NCI-H345 treated with DMSO at 0.1 percent for 48 hours (cell line): ENCODE results near the gene DMXL1.
"Not testable (repeated sequence)": the region's sequence is repeated elsewhere in the genome, so short reads cannot be mapped to it uniquely, and the experiment has no call there.

Source experiments
- DNase-seq: peaks from one replicate; lab custom pipeline; 2025; ENCODE audit not compliant: unreplicated experiment; lab: John Stamatoyannopoulos, UW

Gene DMXL1

GRCh38 chr5:119190470-119191095 lies 119.7 kb downstream of the DMXL1 start:
- no peak for DNase-seq

GRCh38 chr5:119191944-119192343 lies 121.1 kb downstream of the DMXL1 start:
- no peak for DNase-seq

GRCh38 chr5:119200795-119201194 lies 129.9 kb downstream of the DMXL1 start:
- DNase-seq = no peak

GRCh38 chr5:119207105-119207504 lies 136.2 kb downstream of the DMXL1 start:
- DNase-seq = no peak

- no peak for DNase-seq
Measured at GRCh38 chr5:119212026-119212425, 141.1 kb downstream of the DMXL1 start.

- DNase-seq = no peak
Measured at GRCh38 chr5:119212676-119213075, 141.8 kb downstream of the DMXL1 start.

GRCh38 chr5:119217183-119217582 lies 146.3 kb downstream of the DMXL1 start:
- DNase-seq = no peak

- no peak for DNase-seq
Measured at GRCh38 chr5:119218830-119219782, 148.2 kb downstream of the DMXL1 start.

GRCh38 chr5:119220576-119221197 lies 149.8 kb downstream of the DMXL1 start:
- no peak for DNase-seq

- DNase-seq = no peak
Measured at GRCh38 chr5:119221330-119221729, 150.4 kb downstream of the DMXL1 start.

- no peak for DNase-seq
Measured at GRCh38 chr5:119229950-119230349, 159.1 kb downstream of the DMXL1 start.

- DNase-seq = no peak
Measured at GRCh38 chr5:119238265-119239118, 167.6 kb downstream of the DMXL1 start.

- DNase-seq = no peak
Measured at GRCh38 chr5:119239119-119239417, 168.2 kb downstream of the DMXL1 start.

GRCh38 chr5:119239826-119240225 lies 168.9 kb downstream of the DMXL1 start:
- not testable (repeated sequence) for DNase-seq

GRCh38 chr5:119243888-119244287 lies 173.0 kb downstream of the DMXL1 start:
- no peak for DNase-seq

GRCh38 chr5:119250946-119251901 lies 180.3 kb downstream of the DMXL1 start:
- DNase-seq = no peak

- DNase-seq = no peak
Measured at GRCh38 chr5:119255571-119256356, 184.9 kb downstream of the DMXL1 start.

GRCh38 chr5:119257613-119258012 lies 186.7 kb downstream of the DMXL1 start:
- DNase-seq = no peak

- no peak for DNase-seq
Measured at GRCh38 chr5:119263639-119264038, 192.8 kb downstream of the DMXL1 start.
